H1 (cell line): ENCODE results near the gene SIGLECL1. TPM values are rescaled to one million over a fixed set of nuclear protein-coding genes. Genes with fewer than 3 reads are reported as not detected.

Experiments used
- CEBPB ChIP-seq: IDR thresholded peaks from 2 replicates; pipeline ENCODE4 v1.6.1; 2012; ENCODE audit warnings: low read depth, low read length
- CHD2 ChIP-seq: IDR thresholded peaks from 2 replicates; pipeline ENCODE4 v1.6.1; 2012; ENCODE audit warnings: low read length, improper control_type of control experiment
- JUN ChIP-seq: IDR thresholded peaks from 2 replicates; pipeline ENCODE4 v1.6.1; 2011; ENCODE audit warnings: low read depth, mild to moderate bottlenecking, improper control_type of control experiment, low read length
- POU5F1 ChIP-seq: IDR thresholded peaks from 2 replicates; pipeline ENCODE4 v1.6.1; 2011; ENCODE audit warnings: low read depth, mild to moderate bottlenecking, low read length, moderate library complexity
- RBBP5 ChIP-seq: IDR thresholded peaks from 2 replicates; pipeline ENCODE4 v1.7.1; 2012; ENCODE audit warnings: low read depth, mild to moderate bottlenecking, inconsistent platforms, low read length, moderate library complexity, borderline replicate concordance
- RXRA ChIP-seq: IDR thresholded peaks from 2 replicates; pipeline ENCODE4 v1.6.1; 2011; ENCODE audit warnings: low read depth, mild to moderate bottlenecking, low read length, moderate library complexity; ENCODE audit not compliant: insufficient read depth
- SRF ChIP-seq: IDR thresholded peaks from 2 replicates; pipeline ENCODE4 v1.6.1; 2011; ENCODE audit warnings: mild to moderate bottlenecking, low read depth, low read length, moderate library complexity
- ZNF274 ChIP-seq: IDR thresholded peaks from 2 replicates; pipeline ENCODE4 v1.7.0; 2012; ENCODE audit warnings: low read length, borderline replicate concordance; ENCODE audit errors: extremely low read depth
- polyA plus RNA-seq, 7 experiments: library from polyadenylated mRNA; depleted of rRNA in 3 of 7; stranded (reverse) in 5 of 7; unstranded in 2 of 7; fragments of >200 nt in 5 of 7; fragments of 200-250 nt in 2 of 7; gene quantifications; 1 replicate in 5 of 7; 2 replicates in 1 of 7; 4 replicates in 1 of 7; pipeline versions ENCODE4 v1.2.1 to v1.2.3, GENCODE V29; 2011 to 2013; ENCODE audit warnings: missing spikeins in 2 of 7, mixed read lengths in 2 of 7
- total RNA-seq: library from RNA; stranded (reverse); fragmentation: NEBNext Ultra II Directional; extraction: Animal tissue kit (Norgen Biotek cat#: 25700); gene quantifications from 2 replicates; pipeline ENCODE4 v1.2.1, GENCODE V29; 2021
- TF ChIP-seq, protein P1 (sequence below): IDR thresholded peaks from 2 replicates; pipeline ENCODE4 v1.6.1; 2012; ENCODE audit warnings: low read length, inconsistent platforms

The SIGLECL1 gene
- total and polyA plus RNA-seq, 2 of the 8 experiments (the other 6 are each of a cell fraction or from before 2014, with no cell fraction given), result not detected

DNA sequence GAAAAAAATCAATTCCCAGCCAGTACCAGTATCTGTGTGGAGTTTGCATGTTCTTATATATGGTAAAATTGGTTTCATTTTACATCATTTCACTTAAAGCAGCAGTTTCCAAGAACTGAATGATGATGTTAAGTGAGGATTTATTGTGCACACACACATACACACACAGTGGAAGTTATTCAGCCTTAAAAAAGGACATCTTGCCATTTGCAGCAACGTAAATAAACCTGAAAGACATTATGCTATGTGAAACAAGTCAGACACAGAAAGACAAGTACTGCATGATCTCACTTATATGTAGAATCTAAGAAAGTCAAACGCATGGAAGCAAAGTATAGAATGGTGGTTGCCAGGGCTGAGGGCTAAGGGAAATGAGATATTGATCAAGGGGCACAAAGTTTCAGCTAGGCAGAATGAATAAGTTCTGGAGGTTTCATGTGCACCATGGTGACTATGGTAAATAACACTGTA is 5.3 kb downstream of the SIGLECL1 start (continued):
- no peak for TF ChIP-seq RBBP5
- TF ChIP-seq, protein P1, sequence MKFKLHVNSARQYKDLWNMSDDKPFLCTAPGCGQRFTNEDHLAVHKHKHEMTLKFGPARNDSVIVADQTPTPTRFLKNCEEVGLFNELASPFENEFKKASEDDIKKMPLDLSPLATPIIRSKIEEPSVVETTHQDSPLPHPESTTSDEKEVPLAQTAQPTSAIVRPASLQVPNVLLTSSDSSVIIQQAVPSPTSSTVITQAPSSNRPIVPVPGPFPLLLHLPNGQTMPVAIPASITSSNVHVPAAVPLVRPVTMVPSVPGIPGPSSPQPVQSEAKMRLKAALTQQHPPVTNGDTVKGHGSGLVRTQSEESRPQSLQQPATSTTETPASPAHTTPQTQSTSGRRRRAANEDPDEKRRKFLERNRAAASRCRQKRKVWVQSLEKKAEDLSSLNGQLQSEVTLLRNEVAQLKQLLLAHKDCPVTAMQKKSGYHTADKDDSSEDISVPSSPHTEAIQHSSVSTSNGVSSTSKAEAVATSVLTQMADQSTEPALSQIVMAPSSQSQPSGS, result no peak
- no peak for TF ChIP-seq CEBPB
- no peak for TF ChIP-seq ZNF274
- TF ChIP-seq POU5F1, result no peak
- TF ChIP-seq SRF, result no peak
- no peak for TF ChIP-seq JUN
- no peak for TF ChIP-seq CHD2
- TF ChIP-seq RXRA, result no peak
